Measurements from ENCODE around the gene PTPRA.

The PTPRA gene

DNA sequence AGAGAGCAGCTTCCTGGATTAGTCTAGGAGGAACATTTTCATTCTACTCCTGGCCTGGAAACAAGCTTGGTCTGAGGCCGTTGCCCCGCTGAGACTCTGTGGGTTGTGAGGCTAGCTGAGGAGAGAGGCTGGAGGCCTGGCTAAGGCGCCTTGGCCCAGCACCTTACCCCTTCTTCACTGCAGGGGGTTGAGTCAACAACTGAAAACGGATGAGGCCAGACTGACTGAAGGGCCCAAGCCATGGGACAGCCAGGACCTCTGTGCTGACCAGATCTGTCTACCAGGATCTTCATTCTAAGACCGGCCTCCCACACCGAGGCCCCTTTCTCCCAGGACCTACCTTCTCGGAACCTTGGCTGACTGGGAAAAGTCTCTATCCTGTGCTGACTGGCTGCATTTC is 214.8 kb downstream of the PTPRA start:
- DNase-seq (ENCODE audit: low read depth in 1 of 2, low spot score in 1 of 2): no peak
- Histone ChIP-seq H3K27ac (replicated peaks) (no peak overlapping the region), H3K27me3 (ENCODE audit: insufficient read depth, poor library complexity, severe bottlenecking) (peaks cover 5% of the 10 kb centered on the region), H3K4me3 (replicated peaks; ENCODE audit: insufficient read depth, low read length) (no peak overlapping the region)
- no peak for TF ChIP-seq POLR2AphosphoS5 (IDR thresholded peaks at IDR 0.05; ENCODE audit: low read depth)
- TF ChIP-seq, protein P1, sequence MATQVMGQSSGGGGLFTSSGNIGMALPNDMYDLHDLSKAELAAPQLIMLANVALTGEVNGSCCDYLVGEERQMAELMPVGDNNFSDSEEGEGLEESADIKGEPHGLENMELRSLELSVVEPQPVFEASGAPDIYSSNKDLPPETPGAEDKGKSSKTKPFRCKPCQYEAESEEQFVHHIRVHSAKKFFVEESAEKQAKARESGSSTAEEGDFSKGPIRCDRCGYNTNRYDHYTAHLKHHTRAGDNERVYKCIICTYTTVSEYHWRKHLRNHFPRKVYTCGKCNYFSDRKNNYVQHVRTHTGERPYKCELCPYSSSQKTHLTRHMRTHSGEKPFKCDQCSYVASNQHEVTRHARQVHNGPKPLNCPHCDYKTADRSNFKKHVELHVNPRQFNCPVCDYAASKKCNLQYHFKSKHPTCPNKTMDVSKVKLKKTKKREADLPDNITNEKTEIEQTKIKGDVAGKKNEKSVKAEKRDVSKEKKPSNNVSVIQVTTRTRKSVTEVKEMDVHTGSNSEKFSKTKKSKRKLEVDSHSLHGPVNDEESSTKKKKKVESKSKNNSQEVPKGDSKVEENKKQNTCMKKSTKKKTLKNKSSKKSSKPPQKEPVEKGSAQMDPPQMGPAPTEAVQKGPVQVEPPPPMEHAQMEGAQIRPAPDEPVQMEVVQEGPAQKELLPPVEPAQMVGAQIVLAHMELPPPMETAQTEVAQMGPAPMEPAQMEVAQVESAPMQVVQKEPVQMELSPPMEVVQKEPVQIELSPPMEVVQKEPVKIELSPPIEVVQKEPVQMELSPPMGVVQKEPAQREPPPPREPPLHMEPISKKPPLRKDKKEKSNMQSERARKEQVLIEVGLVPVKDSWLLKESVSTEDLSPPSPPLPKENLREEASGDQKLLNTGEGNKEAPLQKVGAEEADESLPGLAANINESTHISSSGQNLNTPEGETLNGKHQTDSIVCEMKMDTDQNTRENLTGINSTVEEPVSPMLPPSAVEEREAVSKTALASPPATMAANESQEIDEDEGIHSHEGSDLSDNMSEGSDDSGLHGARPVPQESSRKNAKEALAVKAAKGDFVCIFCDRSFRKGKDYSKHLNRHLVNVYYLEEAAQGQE (IDR thresholded peaks at IDR 0.05; ENCODE audit: insufficient replicate concordance, low read depth): no peak
- no peak for TF ChIP-seq GABPA (IDR thresholded peaks at IDR 0.05; ENCODE audit: low read depth)
- no peak for TF ChIP-seq SPI1 (IDR thresholded peaks at IDR 0.05; ENCODE audit: borderline replicate concordance, low read depth)
- TF ChIP-seq, protein P2, sequence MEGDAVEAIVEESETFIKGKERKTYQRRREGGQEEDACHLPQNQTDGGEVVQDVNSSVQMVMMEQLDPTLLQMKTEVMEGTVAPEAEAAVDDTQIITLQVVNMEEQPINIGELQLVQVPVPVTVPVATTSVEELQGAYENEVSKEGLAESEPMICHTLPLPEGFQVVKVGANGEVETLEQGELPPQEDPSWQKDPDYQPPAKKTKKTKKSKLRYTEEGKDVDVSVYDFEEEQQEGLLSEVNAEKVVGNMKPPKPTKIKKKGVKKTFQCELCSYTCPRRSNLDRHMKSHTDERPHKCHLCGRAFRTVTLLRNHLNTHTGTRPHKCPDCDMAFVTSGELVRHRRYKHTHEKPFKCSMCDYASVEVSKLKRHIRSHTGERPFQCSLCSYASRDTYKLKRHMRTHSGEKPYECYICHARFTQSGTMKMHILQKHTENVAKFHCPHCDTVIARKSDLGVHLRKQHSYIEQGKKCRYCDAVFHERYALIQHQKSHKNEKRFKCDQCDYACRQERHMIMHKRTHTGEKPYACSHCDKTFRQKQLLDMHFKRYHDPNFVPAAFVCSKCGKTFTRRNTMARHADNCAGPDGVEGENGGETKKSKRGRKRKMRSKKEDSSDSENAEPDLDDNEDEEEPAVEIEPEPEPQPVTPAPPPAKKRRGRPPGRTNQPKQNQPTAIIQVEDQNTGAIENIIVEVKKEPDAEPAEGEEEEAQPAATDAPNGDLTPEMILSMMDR (IDR thresholded peaks at IDR 0.05; ENCODE audit: insufficient read depth, low read length): no peak
